GM12864 (cell line): ENCODE measurements around the gene MFN2.
"Not testable (repeated sequence)": the region's sequence is repeated elsewhere in the genome, so short reads cannot be mapped to it uniquely, and the experiment has no call there.

ENCODE experiments used
- DNase-seq: peaks from one replicate; pipeline ENCODE4 v3.0.0-alpha.2; 2011; ENCODE audit warnings: low read depth
- H3K4me3 ChIP-seq: 2 replicates; pipeline ENCODE4 v1.5.1; 2011; ENCODE audit warnings: mild to moderate bottlenecking, low read depth, low read length, control low read depth
- TF ChIP-seq, protein P1 (sequence below): IDR thresholded peaks from 2 replicates; pipeline ENCODE4 v1.5.1; 2011; ENCODE audit warnings: low read depth, mild to moderate bottlenecking, moderate library complexity, low read length, control low read depth, inconsistent platforms; ENCODE audit errors: missing control alignments

Gene MFN2

DNA sequence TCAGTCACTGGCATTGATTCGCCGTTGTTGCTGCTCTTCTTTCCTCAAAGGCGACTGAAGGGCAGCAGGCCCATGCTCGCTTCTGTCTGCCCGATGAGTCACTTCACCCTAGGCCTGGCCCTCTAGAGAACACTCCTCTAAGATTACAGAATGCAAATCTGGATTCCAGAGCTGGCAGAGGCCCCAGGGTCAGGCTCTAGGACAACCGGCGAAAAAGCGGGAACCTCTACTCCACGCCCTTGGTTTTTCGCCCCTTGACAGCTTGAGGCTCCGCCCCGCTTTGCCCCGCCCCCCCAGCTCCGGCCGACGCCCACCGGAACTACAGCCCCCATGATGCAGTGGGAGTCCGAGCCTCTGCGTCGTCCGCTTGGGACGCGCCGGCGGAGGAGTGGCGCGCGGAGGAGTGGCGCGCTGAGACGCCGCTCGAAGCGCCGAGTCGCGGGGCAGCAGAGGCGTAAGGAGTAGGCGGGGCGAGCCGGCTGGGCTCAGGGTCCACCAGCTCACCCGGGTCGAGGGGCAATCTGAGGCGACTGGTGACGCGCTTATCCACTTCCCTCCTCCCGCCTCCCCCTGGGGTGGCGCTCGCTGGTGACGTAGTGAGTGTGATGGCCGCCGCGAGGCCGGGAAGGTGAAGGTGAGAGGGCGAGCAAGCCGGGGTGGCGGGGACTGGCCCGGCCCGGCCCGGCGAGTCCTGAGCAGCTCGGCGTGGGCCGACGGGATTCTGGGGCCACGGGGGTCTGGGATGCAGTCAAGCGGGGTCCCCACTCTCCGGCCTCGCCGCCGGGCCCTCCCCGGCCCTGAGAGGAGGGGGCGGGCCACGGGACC lies at the start of gene MFN2:
TSS of gene MFN2 (plus strand) at position 594 of the 825 bp plus-strand sequence. CDS start 8,725 bp downstream, outside the sequence.
- peak within 1 kb of the TSS; percentile 85 for H3K4me3 ChIP-seq
- DNase-seq: peak; percentile 82
- TF ChIP-seq, protein P1, sequence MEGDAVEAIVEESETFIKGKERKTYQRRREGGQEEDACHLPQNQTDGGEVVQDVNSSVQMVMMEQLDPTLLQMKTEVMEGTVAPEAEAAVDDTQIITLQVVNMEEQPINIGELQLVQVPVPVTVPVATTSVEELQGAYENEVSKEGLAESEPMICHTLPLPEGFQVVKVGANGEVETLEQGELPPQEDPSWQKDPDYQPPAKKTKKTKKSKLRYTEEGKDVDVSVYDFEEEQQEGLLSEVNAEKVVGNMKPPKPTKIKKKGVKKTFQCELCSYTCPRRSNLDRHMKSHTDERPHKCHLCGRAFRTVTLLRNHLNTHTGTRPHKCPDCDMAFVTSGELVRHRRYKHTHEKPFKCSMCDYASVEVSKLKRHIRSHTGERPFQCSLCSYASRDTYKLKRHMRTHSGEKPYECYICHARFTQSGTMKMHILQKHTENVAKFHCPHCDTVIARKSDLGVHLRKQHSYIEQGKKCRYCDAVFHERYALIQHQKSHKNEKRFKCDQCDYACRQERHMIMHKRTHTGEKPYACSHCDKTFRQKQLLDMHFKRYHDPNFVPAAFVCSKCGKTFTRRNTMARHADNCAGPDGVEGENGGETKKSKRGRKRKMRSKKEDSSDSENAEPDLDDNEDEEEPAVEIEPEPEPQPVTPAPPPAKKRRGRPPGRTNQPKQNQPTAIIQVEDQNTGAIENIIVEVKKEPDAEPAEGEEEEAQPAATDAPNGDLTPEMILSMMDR: no peak

GRCh38 chr1:11930571-11931445 lies 49.4 kb upstream of the MFN2 start:
- DNase-seq: no peak
- TF ChIP-seq, protein P1: no peak
- no peak overlapping the region for H3K4me3 ChIP-seq

DNA sequence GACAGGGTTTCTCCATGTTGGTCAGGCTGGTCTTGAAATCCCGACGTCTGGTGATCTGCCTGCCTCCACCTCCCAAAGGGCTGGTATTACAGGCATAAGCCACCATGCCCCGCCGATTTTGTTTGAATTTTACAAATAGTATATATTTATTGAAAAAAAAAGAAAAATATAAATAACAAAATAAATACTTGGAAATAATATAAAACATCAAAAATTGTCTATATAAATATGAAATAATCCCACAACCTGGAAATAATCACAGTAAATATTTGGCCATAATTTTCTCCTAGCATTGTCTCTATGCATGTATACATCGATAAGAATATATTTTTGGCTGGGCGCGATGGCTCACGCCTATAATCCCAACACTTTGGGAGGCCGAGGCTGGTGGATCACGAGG lies 48.4 kb upstream of the MFN2 start:
- TF ChIP-seq, protein P1: no peak
- no peak overlapping the region for H3K4me3 ChIP-seq
- no peak for DNase-seq

- DNase-seq: peak; percentile 63
- TF ChIP-seq, protein P1: no peak
- peak within 1 kb of the TSS; percentile 94 for H3K4me3 ChIP-seq
Measured at GRCh38 chr1:11934302-11935056, 45.8 kb upstream of the MFN2 start, which contains the start of gene PLOD1. Gene PLOD1 (plus strand): TSS chr1:11934717. CDS start chr1:11934780, 63 bp downstream.

DNA sequence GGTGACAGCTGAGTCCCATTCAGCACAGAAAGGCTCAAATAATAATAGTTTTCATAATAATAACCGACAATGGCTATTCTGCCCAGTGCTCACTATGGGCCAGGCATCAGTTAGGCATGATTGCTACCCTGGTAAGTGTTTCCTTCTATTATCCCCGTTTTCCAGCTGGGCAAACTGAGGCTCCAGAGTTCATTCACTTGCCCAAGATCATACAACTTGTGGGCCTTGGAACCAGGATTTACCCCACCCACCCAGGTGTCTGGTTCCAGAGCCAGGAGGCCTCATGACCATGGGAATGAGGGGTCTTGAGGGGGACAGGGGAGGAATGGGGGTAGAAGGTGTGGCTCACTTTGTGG lies 45.2 kb upstream of the MFN2 start:
- peak overlapping the region; percentile 94 for H3K4me3 ChIP-seq
- DNase-seq: no peak
- TF ChIP-seq, protein P1: no peak

GRCh38 chr1:11935733-11936132 lies 44.5 kb upstream of the MFN2 start:
- not testable (repeated sequence) for DNase-seq, H3K4me3 ChIP-seq
